Testis (tissue), 3 donors: ENCODE data around the gene CXCR6. TPM values are rescaled to one million over a fixed set of nuclear protein-coding genes. Genes with fewer than 3 reads are reported as not detected.

ENCODE experiments used
- DNase-seq: peaks from one replicate; pipeline ENCODE4 v3.0.0-alpha.2; 2019
- H3K27ac ChIP-seq, 2 donors: fragments of 200-600 bp; sonication (generic); one replicate each; pipeline ENCODE4 v1.5.1; 2019
- H3K27me3 ChIP-seq: fragments of 200-600 bp; sonication (generic); one replicate; pipeline ENCODE4 v1.5.1; 2019
- H3K36me3 ChIP-seq: fragments of 200-600 bp; sonication (generic); one replicate; pipeline ENCODE4 v1.5.1; 2017; ENCODE audit warnings: low read depth; ENCODE audit errors: missing control alignments
- H3K4me1 ChIP-seq: fragments of 200-600 bp; sonication (generic); one replicate; pipeline ENCODE4 v1.5.1; 2019
- H3K4me3 ChIP-seq, 2 donors: fragments of 200-600 bp; sonication (generic); one replicate each; pipeline ENCODE4 v1.5.1; 2017 to 2019
- H3K9me3 ChIP-seq: fragments of 200-600 bp; sonication (generic); one replicate; pipeline ENCODE4 v1.5.1; 2017
- CTCF ChIP-seq, 3 experiments: fragments of 450-650 bp in 2 of 3; fragments of 200-600 bp in 1 of 3; sonication (generic) in 1 of 3; IDR thresholded peaks; one replicate each; pipeline ENCODE4 v1.5.1; 2016 to 2019; ENCODE audit warnings: antibody characterized with exemption in 3 of 3, mild to moderate bottlenecking in 2 of 3, moderate library complexity in 1 of 3
- POLR2A ChIP-seq: fragments of 450-650 bp; IDR thresholded peaks from one replicate; pipeline ENCODE4 v1.6.1; 2017; ENCODE audit warnings: antibody characterized with exemption, mild to moderate bottlenecking, moderate library complexity
- WGBS, 2 donors: methylation state at CpG; one replicate each; pipeline ENCODE4 v1.1.5; 2018; 5-methylcytosine and 5-hydroxymethylcytosine counted together
- intact Hi-C: fragments of 100-400 bp; cut with DNase I; formaldehyde crosslinking; loops from one replicate; pipeline ENCODE4 v1.15.1; 2023; ENCODE audit warnings: low total_unique reads
- polyA plus RNA-seq: library from polyadenylated mRNA; stranded (reverse); fragments of 350-450 nt; fragmentation: Illumina TruSeq; extraction: RNeasy Lipid Tissue Mini Kit (QIAGEN cat#74804); gene quantifications from one replicate; pipeline ENCODE4 v1.2.3, GENCODE V29; 2014; ENCODE audit warnings: low read depth, low replicate concordance; ENCODE audit not compliant: insufficient read depth
- total RNA-seq, 2 donors: library from RNA; depleted of rRNA; stranded (reverse); fragments of >200 nt; gene quantifications; one replicate each; pipeline ENCODE4 v1.2.3, GENCODE V29; 2016

CXCR6 gene
- total and polyA plus RNA-seq, 3 donors from 2014 or later: 0.16 to 2.1 (median 0.62) TPM

- no peaks in the 10 kb centered on the region for H3K9me3 ChIP-seq
- no peaks in the 10 kb centered on the region for H3K36me3 ChIP-seq
- no peaks in the 10 kb centered on the region for H3K4me1 ChIP-seq
- WGBS, 2 donors: 87 to 100% methylated on average over 1 of the region's 1 CpG
- TF ChIP-seq POLR2A (no peak), CTCF (IDR thresholded peaks at IDR 0.05) (no peak)
- no peaks in the 10 kb centered on the region for H3K27me3 ChIP-seq
- H3K4me3 ChIP-seq: no peak overlapping the region
- intact Hi-C loops: no loop called here
- DNase-seq: no peak
- no peak overlapping the region for H3K27ac ChIP-seq
These were observed 3.0 kb downstream of the CXCR6 start for GRCh38 chr3:45946307-45946706.

GRCh38 chr3:45946875-45947274 is 3.6 kb downstream of the CXCR6 start:
- intact Hi-C loops: no loop called here
- H3K9me3 ChIP-seq: no peaks in the 10 kb centered on the region

GRCh38 chr3:45947361-45947760 is 4.1 kb downstream of the CXCR6 start:
- H3K4me3 ChIP-seq: no peak overlapping the region
- H3K4me1 ChIP-seq: no peaks in the 10 kb centered on the region
- H3K36me3 ChIP-seq: no peaks in the 10 kb centered on the region
- no peaks in the 10 kb centered on the region for H3K9me3 ChIP-seq
- 96 to 100% methylated on average over 3 of the region's 3 CpGs for WGBS, 2 donors
- intact Hi-C loops: no loop called here
- H3K27me3 ChIP-seq: no peaks in the 10 kb centered on the region
- TF ChIP-seq CTCF (IDR thresholded peaks at IDR 0.05) (no peak), POLR2A (no peak)
- H3K27ac ChIP-seq: no peak overlapping the region
- DNase-seq: no peak

More at GRCh38 chr3:45946875-45947274, 3.6 kb downstream of the CXCR6 start:
- no peak for DNase-seq
- Histone ChIP-seq H3K27me3 (no peaks in the 10 kb centered on the region), H3K36me3 (no peaks in the 10 kb centered on the region), H3K27ac (no peak overlapping the region), H3K4me1 (no peaks in the 10 kb centered on the region), H3K4me3 (no peak overlapping the region)
- WGBS, 2 donors: 96 to 100% methylated on average over 3 of the region's 3 CpGs
- TF ChIP-seq CTCF (IDR thresholded peaks at IDR 0.05) (no peak), POLR2A (no peak)

- Histone ChIP-seq H3K27me3 (no peaks in the 10 kb centered on the region), H3K4me1 (no peaks in the 10 kb centered on the region), H3K9me3 (no peaks in the 10 kb centered on the region), H3K27ac (no peak overlapping the region), H3K36me3 (no peaks in the 10 kb centered on the region), H3K4me3 (no peak overlapping the region)
- WGBS, 2 donors: 57 to 81% methylated on average over 6 of the region's 6 CpGs
- no peak for TF ChIP-seq POLR2A
- DNase-seq: no peak
- intact Hi-C loops: no loop called here
These were observed 5.1 kb downstream of the CXCR6 start for GRCh38 chr3:45948311-45948781.

GRCh38 chr3:45948881-45949280 is 5.6 kb downstream of the CXCR6 start:
- no peaks in the 10 kb centered on the region for H3K36me3 ChIP-seq
- no peaks in the 10 kb centered on the region for H3K4me1 ChIP-seq
- H3K9me3 ChIP-seq: no peaks in the 10 kb centered on the region
- intact Hi-C loops: no loop called here
- TF ChIP-seq CTCF (IDR thresholded peaks at IDR 0.05) (no peak), POLR2A (no peak)
- no peak for DNase-seq
- H3K4me3 ChIP-seq: no peak overlapping the region
- H3K27me3 ChIP-seq: no peaks in the 10 kb centered on the region
- WGBS, 2 donors: 95 to 99% methylated on average over 6 of the region's 6 CpGs
- no peak overlapping the region for H3K27ac ChIP-seq
